Jurkat, Clone E6-1 (cell line): ENCODE measurements around the gene GUCY1A2.
"Not testable (repeated sequence)": the region's sequence is repeated elsewhere in the genome, so short reads cannot be mapped to it uniquely, and the experiment has no call there.

ENCODE experiments used
- DNase-seq: peaks from one replicate; pipeline ENCODE4 v3.0.0-alpha.2; 2011; ENCODE audit warnings: low read depth, low spot score
- H3K4me3 ChIP-seq: 2 replicates; pipeline ENCODE4 v1.5.1; 2011; ENCODE audit warnings: mild to moderate bottlenecking, low read length, control low read depth, moderate library complexity

The GUCY1A2 gene

GRCh38 chr11:106872246-106872645 lies 146.0 kb downstream of the GUCY1A2 start:
- no peak overlapping the region for H3K4me3 ChIP-seq
- no peak for DNase-seq

GRCh38 chr11:106858200-106858599 lies 160.1 kb downstream of the GUCY1A2 start:
- H3K4me3 ChIP-seq, result no peak overlapping the region
- no peak for DNase-seq

- DNase-seq, result no peak
Observed at GRCh38 chr11:106856566-106856965, 161.7 kb downstream of the GUCY1A2 start.

DNA sequence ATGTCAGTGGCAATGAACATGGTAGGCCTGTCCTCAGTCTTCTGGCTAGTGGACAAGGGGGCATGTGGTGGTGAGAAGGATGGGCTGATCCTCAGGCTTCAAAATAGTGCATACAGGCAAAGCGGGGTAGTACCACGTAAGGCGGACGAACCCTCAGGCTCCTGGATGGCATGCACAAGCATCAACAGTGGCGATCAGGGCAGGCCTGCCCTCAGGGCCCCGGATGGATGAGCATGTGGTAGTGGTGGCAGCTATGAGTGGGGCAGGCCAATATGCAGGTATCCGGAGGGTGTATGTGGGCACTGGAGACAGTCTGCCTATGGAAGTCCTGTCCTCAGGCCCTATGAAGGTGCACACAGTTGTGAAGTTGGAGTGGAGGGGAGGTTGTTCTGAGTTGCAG lies 163.8 kb downstream of the GUCY1A2 start:
- H3K4me3 ChIP-seq, result no peak overlapping the region
- no peak for DNase-seq

More at GRCh38 chr11:106856566-106856965, 161.7 kb downstream of the GUCY1A2 start:
- H3K4me3 ChIP-seq, result no peak overlapping the region

DNA sequence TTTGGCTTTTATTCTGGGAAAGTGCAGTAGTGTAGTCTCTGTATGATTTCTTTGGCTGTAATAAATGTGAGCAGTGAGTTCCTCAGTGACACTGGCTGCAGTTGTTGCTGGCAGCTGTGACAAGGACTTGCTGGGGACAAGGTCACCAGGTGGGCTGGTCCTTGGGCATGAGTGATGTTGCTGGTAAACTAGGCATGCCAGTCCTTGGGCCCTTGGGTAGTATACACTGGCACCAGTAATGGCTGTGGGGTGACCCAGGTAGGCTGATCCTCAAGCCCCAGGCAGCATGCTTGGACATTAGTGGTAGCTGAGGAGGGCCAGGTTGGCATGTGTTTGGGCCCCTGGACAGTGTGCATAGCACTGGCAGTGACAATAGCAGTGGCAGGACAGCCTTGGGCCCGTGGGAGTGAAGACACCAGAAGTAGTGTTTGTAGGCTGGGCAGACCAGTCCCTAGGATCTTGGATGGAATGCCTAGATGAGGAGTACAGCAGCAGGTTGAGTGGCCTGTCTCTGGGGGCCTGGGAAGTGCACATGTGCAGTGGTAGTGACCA lies 164.3 kb downstream of the GUCY1A2 start:
- DNase-seq, result no peak
- no peak overlapping the region for H3K4me3 ChIP-seq

GRCh38 chr11:106852779-106853178 lies 165.5 kb downstream of the GUCY1A2 start:
- H3K4me3 ChIP-seq, result no peak overlapping the region
- no peak for DNase-seq

GRCh38 chr11:106848526-106848925 lies 169.8 kb downstream of the GUCY1A2 start:
- H3K4me3 ChIP-seq, result no peak overlapping the region
- DNase-seq, result no peak

GRCh38 chr11:106842134-106842533 lies 176.1 kb downstream of the GUCY1A2 start:
- H3K4me3 ChIP-seq, result no peak overlapping the region
- DNase-seq, result no peak

- DNase-seq, result no peak
- no peak overlapping the region for H3K4me3 ChIP-seq
Observed at GRCh38 chr11:106840947-106841346, 177.3 kb downstream of the GUCY1A2 start.

DNA sequence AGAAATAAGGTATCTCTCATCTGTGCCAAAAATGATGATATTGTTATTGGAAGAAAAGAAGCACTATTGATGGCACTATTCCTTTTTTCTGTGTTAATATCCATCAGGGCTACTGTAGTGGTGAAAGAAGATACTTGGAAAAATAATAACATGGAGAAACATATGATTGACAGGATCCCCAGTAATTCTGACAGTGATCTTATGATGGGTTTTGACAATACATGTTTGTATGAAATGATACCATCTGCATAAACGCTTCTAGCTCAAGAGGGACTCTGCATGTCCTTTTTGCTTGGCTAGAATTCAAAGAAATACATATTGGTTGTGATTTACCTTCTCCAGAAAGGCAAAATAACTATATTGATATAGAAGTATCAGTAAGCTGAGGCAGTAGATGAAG lies 178.1 kb downstream of the GUCY1A2 start:
- no peak for DNase-seq
- H3K4me3 ChIP-seq, result no peak overlapping the region

GRCh38 chr11:106834567-106834966 lies 183.7 kb downstream of the GUCY1A2 start:
- no peak for DNase-seq
- H3K4me3 ChIP-seq, result no peak overlapping the region

- DNase-seq, result no peak
- no peak overlapping the region for H3K4me3 ChIP-seq
Observed at GRCh38 chr11:106828976-106829375, 189.3 kb downstream of the GUCY1A2 start.

DNA sequence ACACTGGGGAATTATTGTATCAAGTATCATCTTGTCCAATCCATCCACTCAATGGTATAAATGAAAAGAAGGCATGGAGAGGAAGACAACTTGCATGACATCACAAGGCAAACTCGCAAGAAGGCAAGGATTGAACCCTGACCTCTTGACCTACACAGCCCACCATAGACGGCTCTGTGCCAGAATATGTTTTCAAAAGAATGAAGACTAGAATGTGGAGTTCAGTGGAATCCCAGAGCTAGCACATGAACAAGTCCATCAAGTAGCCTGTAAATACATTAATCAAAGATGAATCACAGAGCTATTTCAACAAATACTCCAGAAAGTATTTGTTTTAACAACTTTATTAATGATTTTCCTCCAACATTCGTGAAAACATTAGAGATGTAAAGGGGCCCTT lies 189.7 kb downstream of the GUCY1A2 start:
- no peak for DNase-seq
- no peak overlapping the region for H3K4me3 ChIP-seq

GRCh38 chr11:106827687-106828086 lies 190.6 kb downstream of the GUCY1A2 start:
- no peak for DNase-seq
- no peak overlapping the region for H3K4me3 ChIP-seq

GRCh38 chr11:106826558-106826957 lies 191.7 kb downstream of the GUCY1A2 start:
- not testable (repeated sequence) for DNase-seq

DNA sequence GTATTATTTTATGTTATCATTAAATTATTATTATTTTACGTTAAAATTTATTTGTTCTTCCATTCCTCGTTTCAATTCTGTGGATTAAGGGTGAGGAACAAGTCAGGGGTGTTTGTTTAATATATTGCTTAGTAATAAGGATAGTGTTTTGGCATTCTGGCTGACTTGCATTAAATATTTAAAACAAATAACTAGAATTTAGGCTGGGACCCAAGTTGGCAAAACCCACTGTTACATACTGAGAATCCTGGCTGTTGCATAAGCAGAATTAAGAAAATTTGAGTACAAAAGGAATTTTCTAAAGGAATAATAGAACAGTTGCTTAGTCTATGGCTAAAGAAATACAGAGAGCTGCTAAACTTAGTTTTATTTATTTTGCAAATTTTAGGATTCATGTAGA lies 196.4 kb downstream of the GUCY1A2 start:
- no peak for DNase-seq
- no peak overlapping the region for H3K4me3 ChIP-seq

More at GRCh38 chr11:106826558-106826957, 191.7 kb downstream of the GUCY1A2 start:
- H3K4me3 ChIP-seq, result not testable (repeated sequence)

DNA sequence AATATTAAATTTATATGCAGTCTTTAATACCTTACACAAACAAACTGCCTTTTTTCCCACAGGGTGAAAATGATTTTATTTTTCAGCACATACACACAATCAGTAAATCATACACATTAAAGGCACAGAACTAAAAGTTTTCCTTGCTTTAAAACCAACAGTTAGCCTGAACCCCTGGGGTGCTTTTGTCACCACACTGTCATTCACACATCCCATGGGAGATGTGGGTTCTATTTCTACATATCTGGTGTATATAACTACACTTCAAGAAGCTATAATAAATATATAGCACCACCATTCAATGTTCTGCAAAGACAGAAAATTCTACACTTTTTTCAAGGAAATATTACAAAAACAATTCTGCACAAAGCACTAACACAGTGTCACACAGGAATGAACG lies 197.0 kb downstream of the GUCY1A2 start:
- DNase-seq, result no peak
- H3K4me3 ChIP-seq, result no peak overlapping the region

- DNase-seq, result no peak
- H3K4me3 ChIP-seq, result no peak overlapping the region
Observed at GRCh38 chr11:106818443-106818842, 199.8 kb downstream of the GUCY1A2 start.

DNA sequence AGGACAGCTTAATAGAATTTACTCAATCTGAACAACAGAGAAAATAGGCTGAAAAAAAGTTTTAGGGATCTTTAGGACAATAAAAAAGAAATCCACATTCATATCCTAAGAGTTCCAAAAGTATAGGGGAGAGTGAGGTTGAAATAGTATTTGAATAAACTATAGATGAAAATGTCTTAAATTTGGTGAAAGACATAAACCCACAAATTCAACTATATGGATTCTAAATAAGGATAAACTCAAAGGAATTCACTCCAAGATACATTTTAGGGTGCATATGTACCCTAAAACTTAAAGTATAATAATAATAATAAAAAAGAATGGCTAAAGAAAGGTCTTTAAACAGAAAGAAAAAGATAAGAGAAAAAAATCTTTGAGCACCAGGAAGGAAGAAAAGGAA lies 203.1 kb downstream of the GUCY1A2 start:
- DNase-seq, result no peak
- no peak overlapping the region for H3K4me3 ChIP-seq

GRCh38 chr11:106813806-106814205 lies 204.5 kb downstream of the GUCY1A2 start:
- no peak overlapping the region for H3K4me3 ChIP-seq
- DNase-seq, result no peak

GRCh38 chr11:106794058-106794457 lies 224.2 kb downstream of the GUCY1A2 start:
- no peak for DNase-seq
- H3K4me3 ChIP-seq, result no peak overlapping the region

DNA sequence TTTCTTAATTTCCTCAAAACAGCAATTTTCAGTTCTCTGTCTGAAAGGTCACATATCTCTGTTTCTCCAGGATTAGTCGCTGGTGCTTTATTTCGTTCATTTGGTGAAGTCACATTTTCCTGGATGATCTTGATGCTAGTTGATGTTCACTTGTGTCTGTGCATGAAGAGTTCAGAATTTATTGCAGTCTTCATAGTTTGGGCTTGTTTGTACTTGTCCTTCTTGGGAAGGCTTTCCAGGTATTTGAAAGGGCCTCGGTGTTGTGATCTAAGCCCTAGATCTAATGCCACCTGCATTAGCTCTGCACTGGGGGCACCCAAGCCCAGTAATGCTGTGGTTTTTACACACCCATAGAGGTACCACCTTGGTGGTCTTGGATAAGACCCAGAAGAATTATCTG lies 228.9 kb downstream of the GUCY1A2 start:
- no peak overlapping the region for H3K4me3 ChIP-seq
- no peak for DNase-seq
